ENCODE results near the gene RAB37. TPM values are rescaled to one million over a fixed set of nuclear protein-coding genes. Genes with fewer than 3 reads are reported as not detected.

Gene RAB37
- total RNA-seq, 4 donors from 2014 or later = 1.2 to 5.1 (median 2.0) TPM

GRCh38 chr17:74713171-74713755 lies 23.8 kb upstream of the RAB37 start:
- H3K4me3 ChIP-seq = no peak overlapping the region
- H3K27me3 ChIP-seq = peaks cover 59% of the 10 kb centered on the region
- TF ChIP-seq POLR2A (IDR thresholded peaks at IDR 0.05) (no peak), EP300 (IDR thresholded peaks at IDR 0.05) (no peak), POLR2AphosphoS5 (IDR thresholded peaks at IDR 0.05) (no peak), CTCF (IDR thresholded peaks at IDR 0.05) (no peak)
- no peaks in the 10 kb centered on the region for H3K9me3 ChIP-seq
- H3K36me3 ChIP-seq = no peaks in the 10 kb centered on the region
- no peaks in the 10 kb centered on the region for H3K4me1 ChIP-seq
- no peak for ATAC-seq
- WGBS, 2 donors (ENCODE audit: low coverage in 1 of 2) = 76 to 78% methylated on average over 6 to 11 of the region's 12 CpGs
- H3K27ac ChIP-seq = no peak overlapping the region

- peaks cover 59% of the 10 kb centered on the region for H3K27me3 ChIP-seq
- H3K4me1 ChIP-seq = no peaks in the 10 kb centered on the region
- no peak overlapping the region for H3K27ac ChIP-seq
- no peak overlapping the region for H3K4me3 ChIP-seq
- H3K9me3 ChIP-seq = no peaks in the 10 kb centered on the region
- no peaks in the 10 kb centered on the region for H3K36me3 ChIP-seq
- TF ChIP-seq EP300 (IDR thresholded peaks at IDR 0.05) (no peak), POLR2A (IDR thresholded peaks at IDR 0.05) (no peak), POLR2AphosphoS5 (IDR thresholded peaks at IDR 0.05) (no peak)
- no peak for ATAC-seq
- 40 to 60% methylated on average over 1 to 2 of the region's 4 CpGs for WGBS, 2 donors (ENCODE audit: low coverage in 1 of 2)
Measured at GRCh38 chr17:74715144-74715543, 21.9 kb upstream of the RAB37 start.

- H3K27me3 ChIP-seq = peaks cover 17% of the 10 kb centered on the region
- TF ChIP-seq POLR2A (IDR thresholded peaks at IDR 0.05) (no peak), CTCF (IDR thresholded peaks at IDR 0.05) (no peak), POLR2AphosphoS5 (IDR thresholded peaks at IDR 0.05) (no peak), EP300 (IDR thresholded peaks at IDR 0.05) (no peak)
- no peaks in the 10 kb centered on the region for H3K4me1 ChIP-seq
- no peaks in the 10 kb centered on the region for H3K36me3 ChIP-seq
- H3K9me3 ChIP-seq = no peaks in the 10 kb centered on the region
- no peak overlapping the region for H3K4me3 ChIP-seq
- WGBS, 2 donors (ENCODE audit: low coverage in 1 of 2) = 81 to 83% methylated on average over 1 to 3 of the region's 4 CpGs
- ATAC-seq = no peak
- no peak overlapping the region for H3K27ac ChIP-seq
Measured at GRCh38 chr17:74720506-74720905, 16.6 kb upstream of the RAB37 start.

GRCh38 chr17:74722782-74723181 lies 14.3 kb upstream of the RAB37 start:
- WGBS, 2 donors (ENCODE audit: low coverage in 1 of 2) = 62 to 89% methylated on average over 4 of the region's 4 CpGs
- Histone ChIP-seq H3K27ac (no peak overlapping the region), H3K27me3 (peaks cover 14% of the 10 kb centered on the region), H3K9me3 (no peaks in the 10 kb centered on the region), H3K4me3 (no peak overlapping the region), H3K36me3 (no peaks in the 10 kb centered on the region), H3K4me1 (no peaks in the 10 kb centered on the region)
- ATAC-seq = no peak
- TF ChIP-seq CTCF (IDR thresholded peaks at IDR 0.05) = no peak
- TF ChIP-seq POLR2A (IDR thresholded peaks at IDR 0.05) = no peak
- TF ChIP-seq POLR2AphosphoS5 (IDR thresholded peaks at IDR 0.05) = no peak
- no peak for TF ChIP-seq EP300 (IDR thresholded peaks at IDR 0.05)

GRCh38 chr17:74723891-74724290 lies 13.2 kb upstream of the RAB37 start:
- no peak for ATAC-seq
- no peaks in the 10 kb centered on the region for H3K36me3 ChIP-seq
- peaks cover 9% of the 10 kb centered on the region for H3K27me3 ChIP-seq
- TF ChIP-seq EP300 (IDR thresholded peaks at IDR 0.05) (no peak), CTCF (IDR thresholded peaks at IDR 0.05) (no peak), POLR2A (IDR thresholded peaks at IDR 0.05) (no peak), POLR2AphosphoS5 (IDR thresholded peaks at IDR 0.05) (no peak)
- H3K9me3 ChIP-seq = no peaks in the 10 kb centered on the region
- 40 to 60% methylated on average over 4 to 5 of the region's 5 CpGs for WGBS, 2 donors (ENCODE audit: low coverage in 1 of 2)
- no peak overlapping the region for H3K4me3 ChIP-seq
- no peaks in the 10 kb centered on the region for H3K4me1 ChIP-seq
- H3K27ac ChIP-seq = no peak overlapping the region
